Measurements from ENCODE around the gene TMEM256.

DNA sequence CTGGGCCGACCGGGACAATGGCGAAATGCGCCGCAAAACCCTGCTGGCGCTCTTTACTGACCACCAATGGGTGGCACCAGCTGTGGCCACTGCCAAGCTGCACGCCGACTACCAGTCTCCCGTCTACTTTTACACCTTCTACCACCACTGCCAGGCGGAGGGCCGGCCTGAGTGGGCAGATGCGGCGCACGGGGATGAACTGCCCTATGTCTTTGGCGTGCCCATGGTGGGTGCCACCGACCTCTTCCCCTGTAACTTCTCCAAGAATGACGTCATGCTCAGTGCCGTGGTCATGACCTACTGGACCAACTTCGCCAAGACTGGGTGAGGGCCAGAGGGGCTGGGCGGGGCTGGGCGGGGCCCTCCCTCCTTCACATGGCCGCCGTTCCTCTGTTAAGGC is 11.9 kb upstream of the TMEM256 start:
- TF ChIP-seq, protein P1, sequence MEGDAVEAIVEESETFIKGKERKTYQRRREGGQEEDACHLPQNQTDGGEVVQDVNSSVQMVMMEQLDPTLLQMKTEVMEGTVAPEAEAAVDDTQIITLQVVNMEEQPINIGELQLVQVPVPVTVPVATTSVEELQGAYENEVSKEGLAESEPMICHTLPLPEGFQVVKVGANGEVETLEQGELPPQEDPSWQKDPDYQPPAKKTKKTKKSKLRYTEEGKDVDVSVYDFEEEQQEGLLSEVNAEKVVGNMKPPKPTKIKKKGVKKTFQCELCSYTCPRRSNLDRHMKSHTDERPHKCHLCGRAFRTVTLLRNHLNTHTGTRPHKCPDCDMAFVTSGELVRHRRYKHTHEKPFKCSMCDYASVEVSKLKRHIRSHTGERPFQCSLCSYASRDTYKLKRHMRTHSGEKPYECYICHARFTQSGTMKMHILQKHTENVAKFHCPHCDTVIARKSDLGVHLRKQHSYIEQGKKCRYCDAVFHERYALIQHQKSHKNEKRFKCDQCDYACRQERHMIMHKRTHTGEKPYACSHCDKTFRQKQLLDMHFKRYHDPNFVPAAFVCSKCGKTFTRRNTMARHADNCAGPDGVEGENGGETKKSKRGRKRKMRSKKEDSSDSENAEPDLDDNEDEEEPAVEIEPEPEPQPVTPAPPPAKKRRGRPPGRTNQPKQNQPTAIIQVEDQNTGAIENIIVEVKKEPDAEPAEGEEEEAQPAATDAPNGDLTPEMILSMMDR (IDR thresholded peaks at IDR 0.05), result no peak
- TF ChIP-seq POLR2A (IDR thresholded peaks at IDR 0.05), result no peak
- no peak for TF ChIP-seq POLR2AphosphoS5 (IDR thresholded peaks at IDR 0.05)
- no peak for TF ChIP-seq EP300 (IDR thresholded peaks at IDR 0.05)
